NCI-H510A (cell line): ENCODE results near the gene ISCU.
"Not testable (repeated sequence)": the region's sequence is repeated elsewhere in the genome, so short reads cannot be mapped to it uniquely, and the experiment has no call there.

Source experiments
- DNase-seq: peaks from one replicate; lab custom pipeline; 2025; lab: John Stamatoyannopoulos, UW

Gene ISCU

GRCh38 chr12:108570743-108571608 is 8.6 kb downstream of the ISCU start:
- no peak for DNase-seq

DNA sequence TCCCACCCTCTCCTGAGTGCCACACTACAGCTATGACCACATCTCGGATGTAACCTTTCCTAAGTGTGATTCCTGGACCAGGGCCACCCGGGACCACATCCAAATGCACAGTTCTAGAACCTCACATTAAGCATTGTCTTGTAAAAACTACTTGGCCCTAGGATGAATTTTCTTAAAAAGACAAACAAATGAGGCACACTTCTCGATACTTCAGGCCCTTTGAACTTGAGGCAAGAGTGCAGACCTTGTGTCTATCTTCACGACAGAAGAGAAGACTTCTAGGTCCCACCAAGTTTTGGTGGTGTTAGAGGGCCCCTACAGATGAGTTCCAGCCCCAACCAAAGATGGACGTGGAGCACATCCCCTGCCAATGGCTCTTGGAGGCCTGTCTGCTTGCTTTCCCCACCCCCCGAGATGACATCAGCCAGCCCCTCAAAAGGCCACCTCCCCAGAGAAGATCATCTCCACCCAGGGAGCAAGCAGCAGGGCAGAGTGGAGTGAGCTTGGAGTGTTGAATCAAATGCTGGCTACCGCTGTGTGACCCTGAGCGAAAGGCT is 9.3 kb downstream of the ISCU start:
- no peak for DNase-seq

GRCh38 chr12:108572166-108572790 is 9.9 kb downstream of the ISCU start:
- DNase-seq, result no peak

- no peak for DNase-seq
Observed at GRCh38 chr12:108573317-108573716, 10.9 kb downstream of the ISCU start.

- not testable (repeated sequence) for DNase-seq
Observed at GRCh38 chr12:108574276-108574675, 11.9 kb downstream of the ISCU start.

DNA sequence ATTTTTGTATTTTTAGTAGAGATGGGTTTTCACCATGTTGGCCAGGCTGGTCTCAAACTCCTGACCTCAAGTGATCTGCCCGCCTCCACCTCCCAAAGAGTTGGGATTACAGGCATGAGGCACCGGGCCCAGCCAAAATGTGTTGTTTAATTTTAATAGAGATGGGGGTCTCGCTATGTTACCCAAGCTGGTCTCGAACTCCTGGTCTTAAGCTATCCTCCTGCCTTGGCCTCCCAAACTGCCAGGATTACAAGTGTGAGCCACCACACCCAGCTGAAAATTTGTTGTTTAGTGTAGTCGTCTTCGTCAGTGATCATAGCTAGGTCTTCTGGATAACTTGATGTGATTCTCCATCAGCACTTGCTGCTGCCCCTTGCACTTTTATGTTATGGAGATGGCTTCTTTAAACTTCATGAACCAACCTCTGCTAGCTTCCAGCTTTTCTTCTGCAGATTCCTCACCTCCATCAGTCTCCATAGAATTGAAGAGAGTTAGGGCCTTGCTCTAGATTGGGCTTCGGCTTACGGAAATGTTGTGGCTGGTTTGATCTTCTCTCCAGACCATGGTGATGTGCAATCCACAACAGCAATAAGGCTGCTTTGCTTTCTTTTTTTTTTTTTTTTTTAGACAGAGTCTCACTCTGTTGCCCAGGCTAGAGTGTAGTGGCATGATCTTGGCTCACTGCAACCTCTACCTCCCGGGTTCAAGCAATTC is 13.0 kb downstream of the ISCU start:
- no peak for DNase-seq

- no peak for DNase-seq
Observed at GRCh38 chr12:108576660-108577234, 14.4 kb downstream of the ISCU start.

DNA sequence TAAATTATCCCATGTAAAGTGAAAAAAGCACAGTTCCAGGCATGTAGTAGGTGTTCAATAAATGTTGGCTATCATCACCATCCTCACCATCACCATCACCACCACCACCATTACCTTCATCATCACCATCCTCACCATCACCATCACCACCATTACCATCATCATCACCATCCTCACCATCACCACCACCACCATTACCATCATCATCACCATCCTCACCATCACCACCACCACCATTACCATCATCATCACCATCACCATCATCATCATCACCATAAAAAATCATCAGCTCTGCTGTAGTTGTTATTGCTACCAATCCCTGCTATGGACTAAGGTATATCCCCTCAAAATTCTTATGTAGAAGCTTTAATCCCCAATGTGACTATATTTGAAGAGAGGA is 15.1 kb downstream of the ISCU start:
- DNase-seq, result no peak

- DNase-seq, result no peak
Observed at GRCh38 chr12:108578264-108578663, 15.9 kb downstream of the ISCU start.

DNA sequence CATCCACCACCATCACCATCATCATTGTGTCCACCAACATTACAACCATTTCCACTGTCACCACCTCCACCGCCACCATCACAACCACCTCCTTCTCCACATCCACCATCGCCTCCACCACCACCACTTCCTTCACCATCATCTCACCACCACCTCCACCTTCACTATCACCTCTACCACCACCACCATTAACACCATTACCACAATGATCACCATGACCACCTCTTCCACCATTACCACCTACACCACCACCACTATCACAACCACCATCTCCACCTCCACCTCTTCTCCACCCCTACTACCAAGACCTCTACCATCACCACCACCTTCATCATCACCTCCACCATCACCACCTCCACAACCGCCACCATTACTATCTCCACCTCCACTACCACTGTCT is 16.4 kb downstream of the ISCU start:
- no peak for DNase-seq

DNA sequence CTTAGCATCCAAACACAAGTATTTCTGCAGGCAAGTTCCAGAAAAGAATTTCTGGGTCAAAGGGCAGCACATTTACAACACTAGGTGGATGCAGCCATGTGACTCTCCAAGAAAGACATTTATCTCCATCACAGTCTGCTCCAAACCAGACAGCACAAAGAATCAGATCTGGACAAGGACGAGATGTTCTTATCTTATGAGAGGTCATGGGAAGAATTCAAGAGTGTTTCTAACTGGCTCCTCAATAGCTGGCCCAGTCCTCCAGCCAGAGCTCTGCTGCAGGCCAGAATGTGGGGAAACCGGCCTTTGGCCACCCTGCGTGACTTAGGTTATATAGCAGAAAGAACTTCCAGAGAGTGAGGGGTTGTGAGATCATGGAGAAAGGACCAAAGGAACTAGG is 18.1 kb downstream of the ISCU start:
- DNase-seq, result no peak

DNA sequence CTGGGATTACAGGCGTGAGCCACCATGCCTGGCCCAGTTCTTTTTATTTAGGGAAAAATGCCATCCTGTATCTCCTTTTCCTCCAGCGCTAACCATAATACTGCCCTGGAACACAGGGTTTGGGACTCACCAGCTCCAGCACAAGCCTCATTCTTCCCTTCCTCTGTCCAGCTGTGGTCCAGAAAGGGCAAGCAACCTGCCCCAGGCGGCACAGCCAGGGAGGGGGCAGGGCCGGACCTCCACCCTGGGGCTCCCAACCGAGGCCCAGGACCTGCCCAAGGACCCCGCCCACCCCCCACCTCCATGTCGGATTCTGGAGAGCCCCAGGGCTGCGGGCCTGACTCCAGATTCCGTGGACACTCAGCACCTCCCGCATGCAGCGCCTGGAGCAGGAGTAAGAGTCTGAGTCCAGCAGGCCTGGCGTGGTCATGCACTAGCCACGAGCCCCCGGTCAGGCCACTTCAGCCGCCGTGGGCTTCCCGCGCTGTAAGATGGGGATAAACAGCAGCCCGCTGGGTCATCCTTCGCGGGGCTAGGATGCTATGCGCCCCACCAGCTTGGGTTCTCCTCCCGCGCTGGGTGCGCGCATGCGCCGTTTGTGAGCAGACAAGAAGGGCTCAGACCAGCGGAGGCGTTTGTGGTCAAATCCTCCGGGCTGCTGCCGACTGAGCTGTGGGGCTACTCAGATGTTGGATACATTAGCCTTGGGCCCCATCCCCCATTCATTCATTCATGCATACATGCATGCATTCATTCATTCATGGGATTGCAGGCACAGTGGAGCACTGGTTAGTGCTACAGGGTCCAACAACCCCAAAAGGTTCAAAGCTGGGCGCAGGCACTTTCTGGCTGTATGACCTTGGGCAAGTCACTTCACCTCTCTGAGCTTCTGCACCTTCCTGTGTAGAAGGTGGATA is 19.2 kb downstream of the ISCU start:
- no peak for DNase-seq

DNA sequence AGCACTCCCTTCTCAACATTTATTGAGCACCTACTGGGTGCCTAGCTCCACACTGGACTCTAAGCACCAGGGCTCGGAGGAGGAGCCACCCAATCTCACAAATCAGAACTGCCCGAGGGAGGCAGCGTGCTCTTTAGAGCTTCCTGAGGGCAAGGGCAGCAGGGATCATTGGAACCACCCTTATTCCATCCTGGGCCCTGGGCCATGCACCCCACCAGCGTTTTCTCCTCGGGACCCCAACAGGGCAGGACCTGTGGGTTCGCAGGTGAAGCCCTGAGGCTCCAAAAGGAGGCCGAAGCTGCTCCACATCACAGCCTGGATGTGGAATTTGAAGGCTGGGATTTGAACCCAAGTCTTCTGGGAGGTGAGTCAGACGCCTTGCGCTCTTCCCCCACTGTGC is 20.1 kb downstream of the ISCU start:
- no peak for DNase-seq

DNA sequence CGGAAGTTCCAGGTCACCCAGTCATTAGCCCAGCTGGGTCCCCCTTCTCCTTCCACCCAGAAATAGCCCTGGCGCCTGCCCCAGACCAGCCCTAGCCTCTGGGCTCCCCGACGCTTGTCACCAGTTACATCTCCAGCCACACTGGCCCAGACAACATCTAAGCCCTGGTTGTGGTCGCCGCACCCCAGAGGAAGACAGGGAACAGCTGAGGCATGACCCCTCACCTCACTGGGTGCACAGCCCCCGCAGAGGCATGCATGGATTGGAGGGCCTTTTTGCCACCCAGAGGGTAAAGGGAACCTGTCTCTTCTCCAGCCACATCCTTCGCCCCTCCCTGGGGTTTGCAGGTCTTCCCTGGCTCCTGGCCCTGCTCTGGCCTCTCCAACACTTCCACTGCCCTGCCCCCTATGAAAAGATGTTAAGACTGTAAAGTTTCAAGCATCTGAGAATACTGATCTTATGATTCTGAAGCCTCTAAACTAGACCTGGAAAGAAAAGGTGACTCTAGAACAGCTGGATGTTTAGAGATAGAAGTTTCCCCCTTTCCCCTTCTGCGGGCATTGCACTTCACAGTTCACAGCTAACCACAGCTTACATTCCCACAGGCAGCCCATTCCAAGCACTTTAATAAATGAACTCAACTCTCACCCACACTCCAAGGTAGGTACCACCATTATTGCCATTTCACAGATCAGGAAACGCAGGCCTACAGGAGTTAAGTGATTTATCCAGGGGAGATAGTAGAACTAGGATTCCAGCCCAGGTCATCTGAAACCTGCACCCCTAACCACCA is 20.8 kb downstream of the ISCU start:
- no peak for DNase-seq

DNA sequence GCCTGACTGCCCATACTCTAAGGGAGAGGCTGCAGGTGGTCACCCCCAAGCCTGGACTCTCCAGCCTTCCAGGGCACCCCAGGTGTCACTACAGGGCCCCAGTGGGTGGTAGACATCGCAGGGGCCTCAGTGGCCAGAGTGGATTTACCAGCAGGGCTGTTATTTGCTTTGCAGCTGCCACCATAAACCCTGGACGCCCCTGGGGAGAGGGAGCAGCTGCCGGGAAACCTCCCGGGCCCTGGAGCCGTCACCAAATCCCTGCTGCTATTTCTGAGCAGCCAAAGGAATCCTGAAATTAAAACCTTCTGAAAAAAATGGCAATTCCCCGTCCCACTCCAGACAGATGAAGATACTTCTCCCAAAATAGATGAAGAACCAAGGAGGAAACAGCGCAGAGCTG is 21.6 kb downstream of the ISCU start:
- no peak for DNase-seq

GRCh38 chr12:108584456-108585065 is 22.2 kb downstream of the ISCU start:
- no peak for DNase-seq

- no peak for DNase-seq
Observed at GRCh38 chr12:108585864-108586263, 23.5 kb downstream of the ISCU start.

DNA sequence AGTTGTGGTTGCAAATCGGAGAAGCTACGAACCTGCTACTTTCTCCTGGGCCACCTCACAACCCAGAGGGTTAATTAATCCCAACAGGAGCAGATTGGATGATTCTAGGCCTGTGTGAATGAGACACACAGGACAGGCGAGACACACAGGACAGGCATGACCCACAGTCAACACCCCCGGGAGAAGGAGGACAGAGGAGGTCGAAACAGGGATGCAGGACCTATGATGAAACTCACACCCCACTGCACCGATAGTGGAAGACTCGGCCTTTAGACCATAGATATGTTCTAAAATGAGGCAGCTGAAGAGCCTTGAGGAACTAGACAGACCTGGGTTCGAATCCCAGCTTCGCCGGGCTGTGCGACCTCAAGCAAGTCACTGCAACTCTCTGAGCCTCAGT is 23.9 kb downstream of the ISCU start:
- DNase-seq, result no peak

DNA sequence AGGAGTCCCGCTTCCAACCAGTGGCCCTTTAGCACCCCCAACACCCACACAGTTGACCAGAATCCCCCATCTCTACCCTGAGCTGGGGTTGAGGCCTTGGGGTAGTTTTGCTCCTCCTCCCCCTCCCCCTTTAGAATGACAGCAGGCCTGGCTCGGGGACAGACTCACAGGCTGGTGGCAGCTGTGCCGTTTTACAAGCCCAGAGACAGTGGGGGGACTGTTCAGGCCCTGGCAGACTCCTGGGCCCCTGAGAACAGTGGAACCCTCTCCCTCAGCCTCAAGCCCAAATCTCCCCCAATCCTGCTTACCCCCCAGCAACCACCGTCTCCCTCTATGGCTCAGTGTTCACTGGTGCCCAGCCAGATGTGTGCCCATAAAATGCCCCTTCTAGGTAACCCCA is 25.4 kb downstream of the ISCU start:
- DNase-seq, result no peak
